HG03354 (cell line): ENCODE data around the gene RAPGEF4.

Experiments
- ATAC-seq: cut with Tn5 transposase; IDR thresholded peaks from one replicate; pipeline ENCODE4 v1.9.1; 2021; ENCODE audit warnings: mild to moderate bottlenecking; ENCODE audit not compliant: unreplicated experiment, poor library complexity, severe bottlenecking

The RAPGEF4 gene

DNA sequence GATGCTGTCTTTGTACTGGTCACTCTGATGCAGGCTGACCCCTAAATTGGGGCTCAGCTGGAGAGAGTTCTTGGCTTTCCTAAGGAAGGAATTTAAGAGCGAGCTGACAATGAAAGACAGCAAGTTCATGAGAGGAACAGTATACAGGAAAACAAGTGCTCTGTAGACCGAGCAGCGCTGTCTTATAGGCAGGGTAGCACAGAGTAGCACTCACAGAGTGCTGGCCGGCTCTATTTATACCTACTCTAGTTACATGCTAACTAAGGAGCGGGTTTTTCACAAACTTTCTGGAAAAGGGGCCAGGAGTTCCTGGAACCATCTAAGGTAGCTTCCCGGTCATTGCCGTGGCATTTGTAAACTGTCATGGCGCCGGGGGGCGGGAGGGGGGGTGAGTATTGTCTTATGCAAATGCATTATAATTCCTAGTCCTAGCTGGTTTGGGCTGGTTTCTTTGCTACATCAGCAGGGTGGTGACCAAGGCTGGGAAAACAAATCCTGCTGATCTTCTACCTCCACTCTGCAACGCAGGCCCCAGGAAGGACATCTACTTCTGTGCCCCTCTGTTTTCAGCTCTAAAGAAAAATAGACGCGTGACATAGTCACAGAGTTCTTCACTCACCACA is 308.4 kb downstream of the RAPGEF4 start:
- ATAC-seq: no peak

DNA sequence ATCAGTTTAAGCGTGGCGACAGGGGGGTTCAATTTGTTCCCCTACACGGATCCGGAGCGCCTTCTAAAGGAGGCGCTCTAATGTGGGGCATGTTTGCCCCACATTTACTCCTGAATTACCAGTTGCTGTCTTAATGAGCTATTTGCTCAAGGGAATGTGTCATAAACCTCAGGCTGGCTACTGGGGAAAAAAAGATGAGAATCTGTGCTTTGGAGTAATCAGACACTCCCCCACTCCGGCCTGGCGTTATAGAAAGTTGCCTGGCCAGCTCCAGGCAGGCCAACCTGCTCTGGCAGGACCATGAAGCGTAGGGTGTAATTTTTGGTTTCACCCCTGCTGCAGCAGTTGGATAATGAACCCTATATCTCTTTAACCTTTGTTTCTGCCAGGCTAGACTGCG is 309.0 kb downstream of the RAPGEF4 start:
- no peak for ATAC-seq

DNA sequence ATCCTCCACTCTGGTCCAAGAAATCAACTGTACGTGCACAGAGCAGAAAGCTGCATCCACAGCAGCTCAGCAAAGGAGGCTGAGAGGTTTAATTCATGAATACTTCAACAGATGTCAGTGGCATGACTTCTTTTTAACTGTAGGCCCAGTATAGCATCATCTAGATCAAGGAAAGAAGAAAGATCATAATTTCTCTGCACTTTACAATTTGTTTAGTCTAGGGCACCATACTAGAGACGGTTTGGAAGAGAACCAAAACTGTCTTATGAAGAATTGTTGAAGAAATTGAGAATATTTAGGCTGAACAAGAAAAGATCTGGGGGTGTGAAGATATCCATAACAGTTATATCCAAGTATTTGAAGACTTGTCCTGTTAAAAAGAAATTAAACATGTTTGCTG is 309.5 kb downstream of the RAPGEF4 start:
- ATAC-seq: no peak

DNA sequence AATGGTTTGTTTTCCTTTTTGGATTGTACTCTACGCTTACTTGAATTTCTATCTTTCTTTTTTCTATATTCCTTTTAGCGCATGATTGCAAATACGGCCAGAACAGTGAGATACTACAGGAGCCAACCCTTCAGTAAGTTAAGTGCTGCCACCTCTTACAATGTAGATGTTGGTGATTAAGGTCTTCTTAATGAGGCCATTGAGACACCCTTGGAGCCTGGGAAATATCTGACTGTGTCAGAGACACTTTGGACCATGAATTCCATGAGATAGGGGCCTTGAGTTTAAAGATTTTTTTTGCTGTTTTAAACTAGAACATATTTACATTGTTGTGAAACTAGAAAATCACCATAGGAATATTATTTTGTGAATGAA is 312.9 kb downstream of the RAPGEF4 start:
- ATAC-seq: peak; percentile 13

DNA sequence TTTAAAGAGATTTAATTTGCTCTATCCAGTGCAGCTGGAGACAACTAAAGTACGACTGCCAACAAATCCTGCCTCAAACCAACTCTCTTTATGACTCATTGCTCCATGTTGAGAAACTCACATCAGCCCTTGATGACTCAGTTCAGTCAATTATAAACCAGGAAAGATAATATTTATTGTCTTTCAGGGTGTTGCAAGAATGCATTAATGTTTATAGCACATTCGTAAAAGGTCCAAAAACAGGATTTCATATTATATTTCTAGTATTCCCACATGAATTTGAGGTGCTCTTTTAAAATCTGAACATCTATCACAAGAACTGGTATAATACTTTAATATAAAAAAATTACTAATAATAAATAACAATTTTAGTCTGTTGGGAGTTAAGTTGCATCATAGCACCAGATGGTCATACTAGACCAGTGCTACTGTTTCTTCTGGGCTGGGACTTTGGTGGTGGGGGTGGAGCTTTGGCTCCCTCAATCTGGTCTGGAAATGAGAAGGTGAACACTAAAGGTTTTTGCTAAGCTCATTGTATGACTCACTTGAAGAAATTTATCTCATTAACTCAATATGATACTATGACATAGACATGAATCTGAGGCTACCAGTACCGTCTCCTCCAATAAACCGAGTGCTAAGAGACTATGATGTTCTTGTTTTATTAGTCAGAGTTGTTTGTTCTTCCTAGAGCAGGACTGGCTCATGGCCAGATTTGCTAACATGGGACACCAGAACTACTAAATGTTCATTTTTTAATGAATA is 313.4 kb downstream of the RAPGEF4 start:
- ATAC-seq: peak; percentile 91

DNA sequence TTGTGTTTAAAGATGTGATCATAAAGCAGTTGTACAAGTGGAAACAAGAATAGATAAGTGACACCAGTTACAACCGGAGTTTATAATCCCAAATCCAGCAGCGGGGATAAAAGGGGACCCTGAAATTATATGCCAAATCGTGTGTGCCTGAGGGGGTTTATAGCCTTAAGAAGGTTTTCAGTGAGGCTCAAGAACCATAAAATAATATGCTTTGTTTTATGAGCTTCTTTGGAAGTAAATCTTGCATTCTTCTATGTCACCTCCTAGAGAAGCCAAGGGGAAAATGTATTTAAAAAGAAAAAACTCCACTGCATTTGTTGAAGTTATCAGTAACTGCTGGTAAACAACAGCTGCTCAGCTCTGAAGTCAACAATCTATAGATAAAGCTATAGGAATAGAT is 314.2 kb downstream of the RAPGEF4 start:
- no peak for ATAC-seq

DNA sequence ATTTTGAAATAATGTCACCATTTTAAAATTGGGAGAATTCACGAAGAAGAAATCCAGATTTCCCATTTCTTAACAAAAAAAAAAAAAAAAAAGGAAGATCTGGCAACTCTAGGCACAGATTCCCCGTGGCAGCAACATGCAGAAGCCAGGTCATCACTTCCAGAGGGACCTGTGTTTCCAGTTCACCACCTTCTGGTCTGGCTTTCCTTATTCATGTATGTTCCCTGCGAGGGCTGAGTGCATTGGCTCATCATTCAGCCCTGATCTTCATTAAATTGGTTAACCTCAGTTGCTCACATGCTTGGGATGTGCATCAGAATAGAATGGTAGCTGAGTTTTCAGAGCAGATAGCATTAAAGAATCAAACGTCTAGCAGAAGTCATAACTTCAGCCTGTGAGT is 315.0 kb downstream of the RAPGEF4 start:
- ATAC-seq: no peak

DNA sequence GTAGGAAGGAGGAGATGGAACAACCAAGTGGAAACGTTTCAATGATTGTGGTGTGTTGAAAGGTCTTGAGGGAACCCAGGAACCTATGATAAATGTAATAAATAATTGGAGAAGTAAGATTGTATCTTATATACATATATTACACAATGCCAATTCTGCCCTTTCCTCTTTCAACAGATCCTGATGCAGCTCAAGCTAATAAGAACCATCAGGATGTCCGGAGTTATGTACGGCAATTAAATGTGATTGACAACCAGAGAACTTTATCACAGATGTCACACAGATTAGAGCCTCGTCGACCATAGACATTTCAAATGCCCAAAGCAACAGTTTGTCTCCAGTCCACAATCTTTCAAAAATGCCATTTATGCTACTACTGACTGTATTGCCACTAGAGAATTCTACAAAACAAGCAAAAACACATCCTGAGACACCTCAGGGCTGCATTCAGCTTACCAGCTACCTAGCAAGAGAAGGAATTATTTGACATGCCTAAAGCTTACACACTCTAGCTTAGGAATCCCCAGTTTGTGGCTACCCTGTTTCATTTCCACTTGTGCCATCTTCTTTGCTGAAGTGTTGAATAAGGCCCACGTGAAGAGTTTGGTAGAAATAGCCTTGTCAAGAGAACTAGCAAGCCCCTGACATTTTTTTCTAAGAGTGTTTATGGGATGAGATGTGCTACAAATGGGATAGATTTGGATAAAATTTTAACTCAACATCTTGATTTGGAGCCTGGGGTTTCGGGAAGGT is 316.0 kb downstream of the RAPGEF4 start:
- no peak for ATAC-seq

DNA sequence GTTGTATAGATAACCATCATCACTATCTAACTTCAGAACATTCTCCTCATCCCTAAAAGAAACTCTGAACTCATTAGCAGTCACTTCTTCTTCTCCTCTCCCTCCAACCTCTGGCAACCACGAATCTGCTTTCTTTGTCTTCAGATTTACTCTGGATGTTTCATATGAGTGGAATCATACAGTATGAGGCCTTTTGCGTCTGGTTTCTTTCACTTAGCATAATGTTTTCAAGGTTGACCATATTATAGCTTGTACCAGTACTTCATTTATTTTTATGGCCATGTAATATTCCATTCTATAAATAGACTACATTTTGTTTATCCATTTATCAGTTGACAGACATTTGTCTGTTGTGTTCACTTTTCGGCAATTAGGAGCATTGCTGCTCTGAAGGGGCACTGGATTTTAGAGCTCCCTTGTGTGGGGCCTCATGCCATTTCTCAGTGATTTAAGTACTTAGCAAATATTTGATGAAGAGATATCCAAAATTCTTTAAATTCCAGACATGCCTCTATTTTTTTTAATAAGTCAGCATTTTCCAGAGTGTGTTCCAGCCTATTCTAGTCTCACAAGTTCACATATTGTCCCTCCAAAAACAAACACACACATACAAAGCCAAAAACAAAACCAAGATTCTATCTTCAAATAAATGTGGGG is 317.5 kb downstream of the RAPGEF4 start:
- ATAC-seq: no peak

DNA sequence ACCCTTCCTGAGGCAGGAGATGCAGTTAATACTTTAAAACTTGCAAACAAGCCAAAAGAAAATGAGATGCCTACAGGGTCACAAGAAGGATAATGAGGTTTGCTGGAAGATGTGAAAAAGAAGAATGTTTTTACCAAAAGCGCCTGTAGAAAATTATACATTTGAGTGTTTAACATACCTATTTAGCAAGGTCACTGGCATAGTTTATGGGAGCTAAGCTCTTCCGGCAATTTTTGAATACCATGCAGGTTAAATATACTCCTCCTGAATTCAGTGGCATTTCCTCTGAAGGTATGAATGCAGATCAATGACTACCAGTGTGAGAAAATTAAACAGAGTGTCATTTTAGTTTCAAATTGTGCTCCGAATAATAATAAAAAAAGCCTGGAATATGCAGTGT is 318.8 kb downstream of the RAPGEF4 start:
- ATAC-seq: no peak

DNA sequence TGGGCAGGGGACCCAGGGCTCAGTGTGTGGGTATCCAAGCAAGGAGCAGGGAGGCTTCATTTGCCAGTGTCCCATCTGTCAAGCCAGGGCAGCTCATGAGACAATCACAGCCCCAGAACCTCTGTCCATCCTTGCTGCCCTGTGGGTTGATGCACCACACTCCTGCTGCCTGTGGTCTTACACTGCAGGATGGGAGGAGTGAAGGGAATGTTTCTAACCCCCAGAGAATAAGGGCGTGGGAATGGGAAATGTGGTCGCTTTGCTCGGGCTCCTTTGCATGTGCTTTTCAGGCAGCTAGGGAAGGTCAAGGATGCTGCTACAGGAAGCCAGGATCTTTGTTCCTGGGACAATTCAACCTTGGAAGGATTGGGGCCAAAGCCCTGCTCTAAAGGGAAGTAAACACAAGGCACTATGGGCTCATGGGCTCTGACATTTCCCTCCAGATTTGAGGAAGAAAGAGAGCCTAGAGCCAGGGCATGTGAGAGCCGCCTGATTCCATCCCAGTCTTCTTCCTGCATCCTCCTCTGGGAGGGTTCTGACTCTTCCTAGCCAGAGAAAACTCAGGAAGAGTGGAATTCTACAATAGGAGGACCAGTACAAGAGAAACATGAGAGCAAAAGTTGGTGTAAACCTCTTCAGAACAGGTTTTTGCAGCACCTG is 321.2 kb downstream of the RAPGEF4 start:
- no peak for ATAC-seq

DNA sequence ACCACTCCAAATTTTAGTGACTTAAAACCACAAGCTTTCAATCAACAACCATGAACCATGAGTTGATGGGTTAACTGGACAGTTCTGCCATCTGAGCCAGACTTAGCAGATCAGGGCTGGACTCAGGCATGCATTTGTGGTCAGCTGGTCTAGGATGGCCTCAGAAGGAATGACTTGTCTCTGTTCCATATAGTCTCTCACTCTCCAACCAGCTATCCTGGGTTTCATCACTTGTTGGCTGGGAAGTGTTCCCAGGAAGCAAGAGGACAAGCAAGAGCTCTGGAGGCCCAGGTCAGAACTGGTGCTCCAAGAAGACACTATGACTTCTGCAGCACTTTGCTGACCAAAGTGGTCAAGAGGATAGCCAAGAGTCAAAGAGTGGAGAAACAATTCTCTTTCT is 322.5 kb downstream of the RAPGEF4 start:
- no peak for ATAC-seq

DNA sequence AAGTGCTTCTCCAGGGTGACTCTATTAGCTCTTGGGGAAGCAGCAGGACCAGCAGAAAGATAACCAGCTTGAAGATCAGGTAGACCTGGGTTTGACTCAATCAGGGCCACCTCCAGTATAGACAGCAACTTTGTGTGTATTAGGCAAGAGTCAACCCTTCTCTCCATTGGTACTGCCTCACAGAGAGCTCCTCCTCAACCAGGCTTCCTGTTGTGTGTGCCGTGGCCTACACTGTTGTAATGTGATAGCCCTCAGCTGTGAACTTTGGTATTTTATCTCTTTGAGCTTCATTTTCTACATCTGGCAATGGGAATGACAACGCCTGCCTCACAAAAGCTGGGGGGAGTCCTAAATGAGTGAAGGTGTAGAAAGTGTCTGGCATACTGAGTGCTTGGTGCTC is 323.0 kb downstream of the RAPGEF4 start:
- no peak for ATAC-seq

DNA sequence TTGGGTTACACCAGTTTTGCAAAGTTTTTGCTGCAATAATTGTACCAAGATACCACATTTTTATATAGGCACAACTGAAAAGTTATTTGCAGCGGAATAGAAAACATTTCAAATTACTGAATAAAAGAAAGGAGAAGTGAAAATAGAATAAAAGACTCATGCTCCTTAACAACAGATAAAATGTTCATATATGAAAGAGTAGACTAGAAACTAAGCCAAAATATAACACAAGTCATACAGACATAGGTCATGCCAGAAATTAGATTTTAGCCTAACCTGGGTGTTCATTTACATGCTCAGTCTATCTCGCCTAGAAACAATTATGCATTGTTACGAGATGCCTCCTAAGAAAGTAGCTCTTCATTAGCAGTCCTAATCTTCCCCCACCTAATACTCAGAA is 323.6 kb downstream of the RAPGEF4 start:
- no peak for ATAC-seq

DNA sequence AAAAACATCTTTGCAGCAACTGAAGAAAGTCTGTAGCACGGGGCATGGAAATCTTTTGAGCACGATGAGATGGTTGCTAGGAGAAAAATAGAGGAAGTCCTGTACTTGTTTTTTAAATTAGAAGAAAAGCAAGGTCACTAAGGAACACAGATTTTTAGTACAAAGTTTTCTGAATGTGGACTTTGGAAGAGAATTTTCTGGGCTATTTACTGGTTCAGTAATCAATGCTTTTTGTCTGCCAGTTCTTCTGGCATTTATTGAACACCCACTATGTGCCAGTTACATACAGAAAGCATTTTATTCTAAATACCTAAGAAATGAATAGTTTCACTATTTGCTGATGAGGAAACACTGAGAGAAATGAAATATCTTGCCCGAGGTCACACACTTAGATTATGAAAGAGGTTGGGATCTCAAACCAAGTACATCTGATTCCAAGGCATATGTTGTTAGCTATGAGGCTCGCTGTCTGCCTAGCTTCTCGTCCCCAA is 324.4 kb downstream of the RAPGEF4 start:
- ATAC-seq: no peak

DNA sequence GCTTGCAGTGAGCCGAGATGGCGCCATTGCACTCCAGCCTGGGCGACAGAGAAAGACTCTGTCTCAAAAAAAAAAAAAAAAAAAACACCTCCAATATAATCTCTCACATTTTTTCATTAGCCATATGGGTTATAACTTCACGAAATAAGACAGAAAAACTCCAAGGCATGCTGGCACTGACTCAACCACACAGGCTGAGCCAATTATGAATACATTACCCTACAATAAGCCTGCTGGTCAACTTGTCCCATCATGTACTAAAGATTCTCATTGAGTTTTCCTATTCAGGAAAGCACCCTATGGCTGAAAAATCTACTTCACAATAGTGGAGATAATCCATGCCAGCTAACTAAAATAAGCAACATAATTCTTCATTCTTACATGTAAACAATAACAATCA is 327.2 kb downstream of the RAPGEF4 start:
- no peak for ATAC-seq

DNA sequence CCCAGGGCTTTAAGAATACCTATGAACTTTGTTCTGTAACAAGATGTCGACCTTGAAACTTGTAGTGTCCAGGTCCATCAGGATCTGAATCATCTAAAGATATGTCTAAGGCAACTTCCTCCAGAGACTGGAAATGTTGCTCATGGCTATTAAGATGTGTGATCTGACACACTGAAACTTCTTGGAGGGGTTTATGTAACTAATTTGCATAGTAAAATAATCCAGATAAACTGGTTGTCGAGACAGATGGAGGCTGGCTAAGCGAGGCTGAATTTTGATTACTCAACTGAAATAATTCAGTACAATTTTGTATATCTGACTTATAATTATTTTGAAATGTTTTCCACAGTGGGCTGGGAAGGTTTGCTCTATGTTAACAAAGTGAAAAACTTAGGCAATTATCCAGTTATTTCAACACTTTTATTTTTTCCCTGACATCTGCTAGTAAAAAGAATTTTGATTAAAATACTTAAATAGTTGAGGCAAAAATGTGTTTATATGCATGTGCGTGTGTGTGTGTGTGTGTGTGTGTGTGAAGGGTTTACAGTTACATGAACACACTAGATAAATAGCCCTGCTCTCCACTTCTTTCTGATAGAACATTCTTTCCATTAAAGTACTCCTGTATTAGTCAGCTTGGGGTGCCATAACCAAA is 328.6 kb downstream of the RAPGEF4 start:
- no peak for ATAC-seq

DNA sequence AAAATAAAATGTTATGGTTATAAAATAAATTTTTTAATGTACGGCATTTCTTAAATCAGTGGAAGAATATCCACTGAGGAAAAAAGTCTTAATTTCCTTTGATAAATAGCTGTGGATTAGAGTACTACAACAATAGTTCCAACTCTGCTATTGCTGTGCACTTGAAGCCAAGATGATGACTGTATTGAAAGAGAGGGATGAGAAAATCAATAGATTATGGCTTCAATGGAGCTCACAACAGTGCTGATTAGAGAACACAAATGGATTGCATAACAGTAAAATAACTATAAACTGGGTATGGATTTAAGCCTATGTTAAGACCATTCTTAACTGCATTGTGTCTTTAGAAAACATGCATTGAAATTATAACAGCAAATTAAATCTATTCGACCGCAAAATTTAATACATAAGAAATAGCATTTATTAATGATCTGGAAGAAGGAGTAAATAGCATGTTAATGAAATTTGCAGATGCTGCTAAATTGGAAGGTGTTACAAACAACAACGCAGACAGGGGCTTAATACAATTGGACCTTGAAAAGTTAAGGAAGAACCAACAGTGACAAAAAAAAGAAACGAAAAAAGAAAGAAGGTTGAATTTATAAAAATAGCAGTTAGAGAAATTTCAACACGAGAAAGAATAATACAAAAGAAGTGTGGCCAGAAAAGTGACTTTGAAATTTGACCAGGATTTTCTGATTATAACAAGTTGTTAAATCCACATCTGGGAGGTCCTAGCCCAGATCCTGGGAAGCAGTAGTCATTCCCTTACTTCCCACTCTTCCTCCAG is 331.4 kb downstream of the RAPGEF4 start:
- no peak for ATAC-seq
